Epithelial cell of prostate (primary cell): Measurements from ENCODE around the gene ABCB8.

Experiments used
- DNase-seq: peaks from one replicate; pipeline ENCODE4 v3.0.0-alpha.2; 2011; ENCODE audit warnings: low read depth, low spot score
- H3K27ac ChIP-seq: fragments of 450-650 bp; 2 replicates; pipeline ENCODE4 v1.5.1; 2017; ENCODE audit warnings: mild to moderate bottlenecking

Gene ABCB8

GRCh38 chr7:151066273-151066974, 38.2 kb downstream of the ABCB8 start:
- DNase-seq, result no peak
- no peak overlapping the region for H3K27ac ChIP-seq

GRCh38 chr7:151068069-151068773, 40.0 kb downstream of the ABCB8 start:
- no peak for DNase-seq
- no peak overlapping the region for H3K27ac ChIP-seq

- no peak for DNase-seq
- H3K27ac ChIP-seq, result no peak overlapping the region
Measured at GRCh38 chr7:151069841-151070573, 41.8 kb downstream of the ABCB8 start.

GRCh38 chr7:151070574-151070960, 42.3 kb downstream of the ABCB8 start:
- H3K27ac ChIP-seq, result no peak overlapping the region
- no peak for DNase-seq

- DNase-seq, result no peak
- H3K27ac ChIP-seq, result no peak overlapping the region
Measured at GRCh38 chr7:151071032-151071866, 43.0 kb downstream of the ABCB8 start.

GRCh38 chr7:151073990-151074389, 45.7 kb downstream of the ABCB8 start:
- H3K27ac ChIP-seq, result no peak overlapping the region
- DNase-seq, result no peak

- no peak for DNase-seq
- H3K27ac ChIP-seq, result no peak overlapping the region
Measured at GRCh38 chr7:151074817-151075661, 46.8 kb downstream of the ABCB8 start.

- H3K27ac ChIP-seq, result no peak overlapping the region
Measured at GRCh38 chr7:151075662-151075971, 47.4 kb downstream of the ABCB8 start.

GRCh38 chr7:151075978-151076426, 47.8 kb downstream of the ABCB8 start:
- no peak for DNase-seq
- no peak overlapping the region for H3K27ac ChIP-seq

More at GRCh38 chr7:151075662-151075971, 47.4 kb downstream of the ABCB8 start:
- no peak for DNase-seq

GRCh38 chr7:151076863-151077704, 48.8 kb downstream of the ABCB8 start:
- no peak overlapping the region for H3K27ac ChIP-seq
- DNase-seq, result no peak

GRCh38 chr7:151077705-151078232, 49.5 kb downstream of the ABCB8 start:
- no peak overlapping the region for H3K27ac ChIP-seq
- DNase-seq, result no peak

GRCh38 chr7:151078233-151079040, 50.2 kb downstream of the ABCB8 start:
- no peak overlapping the region for H3K27ac ChIP-seq
- no peak for DNase-seq

- no peak for DNase-seq
- H3K27ac ChIP-seq, result no peak overlapping the region
Measured at GRCh38 chr7:151079199-151079910, 51.1 kb downstream of the ABCB8 start.

GRCh38 chr7:151080067-151080521, 51.8 kb downstream of the ABCB8 start:
- DNase-seq, result no peak
- H3K27ac ChIP-seq, result peak overlapping the region; percentile 86

- DNase-seq, result peak; percentile 49
- peak within 1 kb of the TSS; percentile 86 for H3K27ac ChIP-seq
Measured at GRCh38 chr7:151080522-151081169, 52.4 kb downstream of the ABCB8 start, which contains the start of gene FASTK. TSS of gene FASTK (minus strand) at chr7:151080809. CDS start at chr7:151080766, 43 bp downstream.
